ENCODE results near the gene GTF2H4. TPM values are rescaled to one million over a fixed set of nuclear protein-coding genes. Genes with fewer than 3 reads are reported as not detected.

The GTF2H4 gene
- polyA plus RNA-seq, 1 donor from 2014 or later = 101 TPM

GRCh38 chr6:30935018-30935417 lies 27.0 kb downstream of the GTF2H4 start:
- Histone ChIP-seq H3K36me3 (ENCODE audit: insufficient read depth, low read length) (no peaks in the 10 kb centered on the region), H3F3A (ENCODE audit: insufficient read depth, low read length, poor library complexity, severe bottlenecking) (no peaks in the 10 kb centered on the region), H3K79me2 (replicated peaks; ENCODE audit: insufficient read depth, low read length) (no peaks in the 10 kb centered on the region), H3K9me3 (ENCODE audit: low read length) (no peaks in the 10 kb centered on the region), H3K27ac (ENCODE audit: low read length) (no peak overlapping the region), H3K4me3 (ENCODE audit: low read length) (no peak overlapping the region), H4K20me1 (ENCODE audit: insufficient read depth) (no peaks in the 10 kb centered on the region), H3K4me2 (ENCODE audit: low read length) (no peak overlapping the region), H2AFZ (ENCODE audit: low read depth, low read length) (no peak overlapping the region), H3K27me3 (ENCODE audit: insufficient read depth, low read depth, low read length) (no peaks in the 10 kb centered on the region), H3K9me2 (ENCODE audit: insufficient read depth, low read length) (no peaks in the 10 kb centered on the region), H3K9ac (ENCODE audit: low read length) (no peak overlapping the region)
- no peak for TF ChIP-seq SMC3 (conservative IDR thresholded peaks at IDR 0.05; ENCODE audit: poor library complexity)
- no peak for TF ChIP-seq RAD21 (conservative IDR thresholded peaks at IDR 0.05)
- no peak for TF ChIP-seq POLR2AphosphoS5 (IDR thresholded peaks at IDR 0.05)
- TF ChIP-seq REST (IDR thresholded peaks at IDR 0.05; ENCODE audit: borderline replicate concordance) = no peak

DNA sequence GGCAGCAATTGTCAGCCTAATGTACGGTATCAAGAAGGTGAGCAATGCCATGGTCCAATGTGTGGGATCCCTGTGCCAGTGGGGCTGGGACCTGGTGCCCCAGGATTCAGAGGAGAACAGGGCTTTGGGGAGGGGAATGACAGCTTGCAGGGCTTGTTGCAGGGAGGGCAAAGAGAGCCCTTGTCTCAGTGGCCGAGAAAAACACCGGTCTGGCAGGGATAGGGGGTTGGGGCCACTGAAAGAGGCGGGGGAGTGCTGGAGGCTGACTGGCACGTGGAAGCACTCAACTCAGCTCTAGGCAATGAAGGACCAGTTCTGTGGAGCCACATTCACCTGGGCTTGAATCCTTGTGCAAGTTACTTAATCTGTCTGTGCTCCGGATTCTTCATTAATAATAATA lies 29.3 kb downstream of the GTF2H4 start:
- H3K79me2 ChIP-seq (replicated peaks; ENCODE audit: insufficient read depth, low read length) = no peaks in the 10 kb centered on the region
- H3K36me3 ChIP-seq (ENCODE audit: insufficient read depth, low read length) = no peaks in the 10 kb centered on the region
- H3K9me2 ChIP-seq (ENCODE audit: insufficient read depth, low read length) = no peaks in the 10 kb centered on the region
- H3K9me3 ChIP-seq (ENCODE audit: low read length) = no peaks in the 10 kb centered on the region
- H3K27me3 ChIP-seq (ENCODE audit: insufficient read depth, low read depth, low read length) = no peaks in the 10 kb centered on the region
- H3F3A ChIP-seq (ENCODE audit: insufficient read depth, low read length, poor library complexity, severe bottlenecking) = no peaks in the 10 kb centered on the region
- H2AFZ ChIP-seq (ENCODE audit: low read depth, low read length) = no peak overlapping the region
- H3K9ac ChIP-seq (ENCODE audit: low read length) = no peak overlapping the region
- no peak overlapping the region for H3K4me3 ChIP-seq (ENCODE audit: low read length)
- H3K27ac ChIP-seq (ENCODE audit: low read length) = no peak overlapping the region
- no peaks in the 10 kb centered on the region for H4K20me1 ChIP-seq (ENCODE audit: insufficient read depth)
- H3K4me2 ChIP-seq (ENCODE audit: low read length) = no peak overlapping the region
- TF ChIP-seq SMC3 (conservative IDR thresholded peaks at IDR 0.05; ENCODE audit: poor library complexity) (no peak), REST (IDR thresholded peaks at IDR 0.05; ENCODE audit: borderline replicate concordance) (no peak), TAF1 (IDR thresholded peaks at IDR 0.05; ENCODE audit: low read depth) (no peak), RAD21 (conservative IDR thresholded peaks at IDR 0.05) (no peak), EZH2 (IDR thresholded peaks at IDR 0.05; ENCODE audit: borderline replicate concordance, insufficient read depth, low read length, poor library complexity, severe bottlenecking) (no peak), POLR2AphosphoS5 (IDR thresholded peaks at IDR 0.05) (no peak), EP300 (conservative IDR thresholded peaks at IDR 0.05; ENCODE audit: poor library complexity, severe bottlenecking) (no peak), MXI1 (conservative IDR thresholded peaks at IDR 0.05; ENCODE audit: poor library complexity, severe bottlenecking) (no peak)
- TF ChIP-seq, protein P1, sequence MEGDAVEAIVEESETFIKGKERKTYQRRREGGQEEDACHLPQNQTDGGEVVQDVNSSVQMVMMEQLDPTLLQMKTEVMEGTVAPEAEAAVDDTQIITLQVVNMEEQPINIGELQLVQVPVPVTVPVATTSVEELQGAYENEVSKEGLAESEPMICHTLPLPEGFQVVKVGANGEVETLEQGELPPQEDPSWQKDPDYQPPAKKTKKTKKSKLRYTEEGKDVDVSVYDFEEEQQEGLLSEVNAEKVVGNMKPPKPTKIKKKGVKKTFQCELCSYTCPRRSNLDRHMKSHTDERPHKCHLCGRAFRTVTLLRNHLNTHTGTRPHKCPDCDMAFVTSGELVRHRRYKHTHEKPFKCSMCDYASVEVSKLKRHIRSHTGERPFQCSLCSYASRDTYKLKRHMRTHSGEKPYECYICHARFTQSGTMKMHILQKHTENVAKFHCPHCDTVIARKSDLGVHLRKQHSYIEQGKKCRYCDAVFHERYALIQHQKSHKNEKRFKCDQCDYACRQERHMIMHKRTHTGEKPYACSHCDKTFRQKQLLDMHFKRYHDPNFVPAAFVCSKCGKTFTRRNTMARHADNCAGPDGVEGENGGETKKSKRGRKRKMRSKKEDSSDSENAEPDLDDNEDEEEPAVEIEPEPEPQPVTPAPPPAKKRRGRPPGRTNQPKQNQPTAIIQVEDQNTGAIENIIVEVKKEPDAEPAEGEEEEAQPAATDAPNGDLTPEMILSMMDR (IDR thresholded peaks at IDR 0.05; ENCODE audit: poor library complexity, severe bottlenecking) = no peak
